HCT116 (cell line): ENCODE measurements around the gene N4BP3. TPM values are rescaled to one million over a fixed set of nuclear protein-coding genes. Genes with fewer than 3 reads are reported as not detected.

ENCODE experiments used
- ATAC-seq: fragments of 200-7000 bp; cut with Tn5 transposase; 2 replicates; pipeline ENCODE4 v1.9.1; 2020; ENCODE audit warnings: mild to moderate bottlenecking, moderate library complexity
- BruUV-seq: library from RNA; stranded (reverse); fragments of 400-500 nt; replicated peaks from 2 replicates; lab custom pipeline; 2021; lab: Mats Ljungman, UMichigan
- CTCF ChIA-PET: fragments of 300-600 bp; sonication (Branson Sonifier 250); formaldehyde crosslinking; loops from one replicate; lab custom pipeline; 2021; ENCODE audit warnings: antibody characterized with exemption; lab: Charles Lee
- POLR2A ChIA-PET: fragments of 300-600, 350-600 bp; sonication (Branson Sonifier 250); formaldehyde crosslinking; loops from one replicate; lab custom pipeline; 2021; ENCODE audit warnings: antibody characterized with exemption; lab: Charles Lee
- RAD21 ChIA-PET, 2 experiments: fragments of 300-600 bp; sonication (Branson Sonifier 250); formaldehyde crosslinking; loops; one replicate each; lab custom pipeline; 2023; ENCODE audit warnings: low total read pairs in 2 of 2; ENCODE audit not compliant: uncharacterized antibody in 2 of 2, unreplicated experiment in 2 of 2, low non-redundant PET in 1 of 2; lab: Charles Lee
- DNase-seq: peaks from one replicate; pipeline ENCODE4 v3.0.0-alpha.2; 2010; ENCODE audit warnings: low read depth, low spot score
- H2AFZ ChIP-seq: fragments of 200-600 bp; shearing (Covaris generic), sonication (generic); 2 replicates; pipeline ENCODE4 v1.6.1; 2017; ENCODE audit warnings: low read depth, mixed run types, mixed read lengths, antibody characterized with exemption, low read length; ENCODE audit not compliant: poor library complexity, severe bottlenecking
- H3K27ac ChIP-seq: 2 replicates; pipeline ENCODE4 v1.5.1; 2012; ENCODE audit warnings: low read depth, low read length
- H3K27me3 ChIP-seq: fragments of 200-600 bp; sonication (generic); 2 replicates; pipeline ENCODE4 v1.6.1; 2016; ENCODE audit warnings: mixed run types, low read length, mixed read lengths; ENCODE audit not compliant: insufficient read depth
- H3K36me3 ChIP-seq, 2 experiments: fragments of 200-500 bp in 1 of 2; fragments of 200-600 bp in 1 of 2; sonication (Bioruptor generic) in 1 of 2; sonication (generic) in 1 of 2; 2 replicates each; pipeline versions ENCODE4 v1.5.1 to v1.6.1; 2014 to 2016; ENCODE audit warnings: low read length in 2 of 2, inconsistent platforms in 1 of 2, mixed read lengths in 1 of 2, mixed run types in 1 of 2; ENCODE audit not compliant: insufficient read depth in 2 of 2, control insufficient read depth in 1 of 2
- H3K4me1 ChIP-seq, 2 experiments: fragments of 200-600 bp in 1 of 2; sonication (generic) in 1 of 2; 2 replicates each; pipeline versions ENCODE4 v1.5.1 to v1.6.1; 2012 to 2017; ENCODE audit warnings: low read length in 2 of 2, inconsistent platforms in 1 of 2, mild to moderate bottlenecking in 1 of 2, mixed read lengths in 1 of 2, mixed run types in 1 of 2, moderate library complexity in 1 of 2; ENCODE audit not compliant: insufficient read depth in 2 of 2, control insufficient read depth in 1 of 2
- H3K4me2 ChIP-seq: fragments of 200-600 bp; sonication (generic); 2 replicates; pipeline ENCODE4 v1.6.1; 2017; ENCODE audit warnings: mixed run types, low read length, mixed read lengths
- H3K4me3 ChIP-seq, 2 experiments: fragments of 200-600 bp in 1 of 2; sonication (generic) in 1 of 2; replicated peaks in 1 of 2; 2 replicates each; pipeline ENCODE4 v1.5.1; 2011 to 2016; ENCODE audit warnings: low read length in 2 of 2, control low read depth in 1 of 2, low read depth in 1 of 2, mild to moderate bottlenecking in 1 of 2, mixed read lengths in 1 of 2, mixed run types in 1 of 2
- H3K79me2 ChIP-seq: fragments of 200-600 bp; sonication (generic); 2 replicates; pipeline ENCODE4 v1.6.1; 2017; ENCODE audit warnings: mild to moderate bottlenecking, mixed run types, low read length, moderate library complexity, mixed read lengths; ENCODE audit not compliant: insufficient read depth
- H3K9ac ChIP-seq: fragments of 200-600 bp; sonication (generic); 2 replicates; pipeline ENCODE4 v1.6.1; 2016; ENCODE audit warnings: low read length, mixed read lengths
- H3K9me2 ChIP-seq: fragments of 200-600 bp; sonication (generic), shearing (Covaris generic); 2 replicates; pipeline ENCODE4 v1.6.1; 2017; ENCODE audit warnings: mixed run types, mild to moderate bottlenecking, moderate library complexity; ENCODE audit not compliant: insufficient read depth
- H3K9me3 ChIP-seq, 2 experiments: fragments of 200-500 bp in 1 of 2; fragments of 200-600 bp in 1 of 2; sonication (Bioruptor generic) in 1 of 2; sonication (generic) in 1 of 2; 2 replicates each; pipeline ENCODE4 v1.6.1; 2014 to 2017; ENCODE audit warnings: low read length in 2 of 2, mixed read lengths in 2 of 2, inconsistent platforms in 1 of 2, low read depth in 1 of 2, mild to moderate bottlenecking in 1 of 2, mixed run types in 1 of 2, moderate library complexity in 1 of 2; ENCODE audit not compliant: control insufficient read depth in 1 of 2, insufficient read depth in 1 of 2
- H4K20me1 ChIP-seq: fragments of 200-600 bp; sonication (generic), shearing (Covaris generic); 2 replicates; pipeline ENCODE4 v1.6.1; 2017; ENCODE audit warnings: mixed run types, mild to moderate bottlenecking, moderate library complexity; ENCODE audit not compliant: insufficient read depth
- CBX3 ChIP-seq: IDR thresholded peaks from 2 replicates; pipeline ENCODE4 v1.6.1; 2012; ENCODE audit warnings: low read depth
- EGR1 ChIP-seq: IDR thresholded peaks from 2 replicates; pipeline ENCODE4 v1.6.1; 2012; ENCODE audit warnings: low read depth
- EZH2phosphoT487 ChIP-seq: fragments of 200-600 bp; IDR thresholded peaks from 2 replicates; pipeline ENCODE4 v1.6.1; 2018; ENCODE audit warnings: antibody characterized with exemption, borderline replicate concordance
- JUND ChIP-seq: IDR thresholded peaks from 2 replicates; pipeline ENCODE4 v1.6.1; 2012
- MAX ChIP-seq: IDR thresholded peaks from 2 replicates; pipeline ENCODE4 v1.6.1; 2012
- POLR2A ChIP-seq: IDR thresholded peaks from 2 replicates; pipeline ENCODE4 v1.7.0; 2011; ENCODE audit warnings: borderline replicate concordance; ENCODE audit not compliant: insufficient read depth, insufficient read length; ENCODE audit errors: extremely low read depth
- POLR2AphosphoS5 ChIP-seq: IDR thresholded peaks from 2 replicates; pipeline ENCODE4 v1.6.1; 2011; ENCODE audit warnings: mild to moderate bottlenecking, low read depth, low read length, moderate library complexity
- RAD21 ChIP-seq: IDR thresholded peaks from 2 replicates; pipeline ENCODE4 v1.6.1; 2012; ENCODE audit warnings: low read depth, mild to moderate bottlenecking
- REST ChIP-seq: IDR thresholded peaks from 2 replicates; pipeline ENCODE4 v1.6.1; 2012; ENCODE audit warnings: low read depth
- SRF ChIP-seq: IDR thresholded peaks from 2 replicates; pipeline ENCODE4 v1.6.1; 2012; ENCODE audit warnings: low read depth
- TCF7L2 ChIP-seq: IDR thresholded peaks from 2 replicates; pipeline ENCODE4 v1.7.0; 2011; ENCODE audit warnings: borderline replicate concordance, inconsistent platforms; ENCODE audit not compliant: insufficient read depth, insufficient read length; ENCODE audit errors: extremely low read depth
- YY1 ChIP-seq: IDR thresholded peaks from 2 replicates; pipeline ENCODE4 v1.6.1; 2011; ENCODE audit warnings: low read length, low read depth, moderate library complexity, mild to moderate bottlenecking; ENCODE audit not compliant: insufficient replicate concordance; ENCODE audit errors: extremely low read depth
- ZNF274 ChIP-seq: fragments of 200-500 bp; sonication (Bioruptor generic); IDR thresholded peaks from 2 replicates; pipeline ENCODE4 v1.6.1; 2014; ENCODE audit warnings: mild to moderate bottlenecking, low read depth, low read length, inconsistent platforms
- intact Hi-C: fragments of 100-400 bp; cut with micrococcal nuclease; formaldehyde crosslinking; loops from 2 replicates; pipeline ENCODE4 v1.10.0; 2022
- total RNA-seq: library from RNA; stranded (reverse); gene quantifications from one replicate; pipeline ENCODE4 v1.2.1, GENCODE V29; 2021; ENCODE audit not compliant: unreplicated experiment

N4BP3 gene
- total RNA-seq, 1 experiment from 2014 or later = 5.2 TPM

- TF ChIP-seq RAD21 (no peak), SRF (no peak), YY1 (no peak), MAX (no peak), POLR2A (no peak), POLR2AphosphoS5 (no peak), EZH2phosphoT487 (no peak), ZNF274 (no peak), REST (no peak), JUND (no peak), CBX3 (no peak), TCF7L2 (no peak), EGR1 (no peak)
- Histone ChIP-seq H3K79me2 (no peaks in the 10 kb centered on the region), H3K4me2 (no peak overlapping the region), H3K9me3 (no peaks in the 10 kb centered on the region), H3K9ac (no peak overlapping the region), H3K27me3 (no peaks in the 10 kb centered on the region), H3K9me2 (no peaks in the 10 kb centered on the region), H4K20me1 (no peaks in the 10 kb centered on the region), H3K27ac (no peak overlapping the region), H2AFZ (no peak overlapping the region), H3K36me3 (no peaks in the 10 kb centered on the region; a peak in 1 of 4 replicates), H3K4me1 (no peaks in the 10 kb centered on the region), H3K4me3 (no peak overlapping the region)
- CTCF ChIA-PET = no interaction called here
- RAD21 ChIA-PET = no interaction called here
- intact Hi-C loops = no loop called here
- BruUV-seq = no TSS peak
- ATAC-seq (no peak), DNase-seq (no peak)
- POLR2A ChIA-PET = no interaction called here
Observed at GRCh38 chr5:178122346-178122745, 9.0 kb downstream of the N4BP3 start.
